AG09309 (cell line): ENCODE results near the gene DCXR.

Source experiments
- DNase-seq: peaks from one replicate; pipeline ENCODE4 v3.0.0-alpha.2; 2010; ENCODE audit warnings: low read depth
- H3K4me3 ChIP-seq: 2 replicates; pipeline ENCODE4 v1.5.1; 2011; ENCODE audit warnings: mild to moderate bottlenecking, low read depth, low read length, moderate library complexity; ENCODE audit not compliant: control insufficient read depth
- CTCF ChIP-seq: IDR thresholded peaks from 2 replicates; pipeline ENCODE4 v1.5.1; 2011; ENCODE audit warnings: mild to moderate bottlenecking, low read depth, low read length, inconsistent platforms; ENCODE audit not compliant: insufficient read depth, control insufficient read depth; ENCODE audit errors: missing control alignments

DCXR gene

GRCh38 chr17:82010575-82011525 is 26.6 kb downstream of the DCXR start:
- no peak for TF ChIP-seq CTCF
- H3K4me3 ChIP-seq: no peak overlapping the region
- no peak for DNase-seq

GRCh38 chr17:82009413-82009812 is 28.1 kb downstream of the DCXR start:
- no peak for DNase-seq
- TF ChIP-seq CTCF: no peak
- H3K4me3 ChIP-seq: no peak overlapping the region

DNA sequence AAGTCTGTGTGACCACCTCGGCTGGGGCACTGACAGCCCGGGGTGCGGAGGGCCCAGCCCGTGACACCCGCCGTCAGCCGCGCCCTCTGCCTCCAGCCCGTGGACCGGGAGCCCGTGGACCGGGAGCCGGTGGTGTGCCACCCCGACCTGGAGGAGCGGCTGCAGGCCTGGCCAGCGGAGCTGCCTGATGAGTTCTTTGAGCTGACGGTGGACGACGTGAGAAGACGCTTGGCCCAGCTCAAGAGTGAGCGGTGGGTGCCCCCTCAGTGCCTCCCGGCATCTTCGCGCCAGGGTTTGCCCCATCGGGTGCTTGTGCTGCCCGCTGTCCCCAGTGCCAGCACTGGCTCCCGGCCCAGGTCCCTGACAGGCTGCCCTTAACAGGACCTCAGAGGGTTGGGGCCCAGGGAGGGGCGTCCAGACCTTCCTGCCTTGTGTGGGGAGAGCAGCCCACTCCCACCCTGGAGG is 28.5 kb downstream of the DCXR start:
- DNase-seq: no peak
- TF ChIP-seq CTCF: no peak
- H3K4me3 ChIP-seq: no peak overlapping the region

- no peak overlapping the region for H3K4me3 ChIP-seq
- no peak for TF ChIP-seq CTCF
- no peak for DNase-seq
These were observed 29.1 kb downstream of the DCXR start for GRCh38 chr17:82008258-82008940.

- DNase-seq: no peak
- no peak overlapping the region for H3K4me3 ChIP-seq
- no peak for TF ChIP-seq CTCF
These were observed 29.8 kb downstream of the DCXR start for GRCh38 chr17:82007495-82008257.

- DNase-seq: no peak
- no peak overlapping the region for H3K4me3 ChIP-seq
These were observed 30.3 kb downstream of the DCXR start for GRCh38 chr17:82007228-82007494.

More at GRCh38 chr17:82007228-82007494, 30.3 kb downstream of the DCXR start:
- no peak for TF ChIP-seq CTCF
